ENCODE measurements around the gene CEACAM21.

Gene CEACAM21

DNA sequence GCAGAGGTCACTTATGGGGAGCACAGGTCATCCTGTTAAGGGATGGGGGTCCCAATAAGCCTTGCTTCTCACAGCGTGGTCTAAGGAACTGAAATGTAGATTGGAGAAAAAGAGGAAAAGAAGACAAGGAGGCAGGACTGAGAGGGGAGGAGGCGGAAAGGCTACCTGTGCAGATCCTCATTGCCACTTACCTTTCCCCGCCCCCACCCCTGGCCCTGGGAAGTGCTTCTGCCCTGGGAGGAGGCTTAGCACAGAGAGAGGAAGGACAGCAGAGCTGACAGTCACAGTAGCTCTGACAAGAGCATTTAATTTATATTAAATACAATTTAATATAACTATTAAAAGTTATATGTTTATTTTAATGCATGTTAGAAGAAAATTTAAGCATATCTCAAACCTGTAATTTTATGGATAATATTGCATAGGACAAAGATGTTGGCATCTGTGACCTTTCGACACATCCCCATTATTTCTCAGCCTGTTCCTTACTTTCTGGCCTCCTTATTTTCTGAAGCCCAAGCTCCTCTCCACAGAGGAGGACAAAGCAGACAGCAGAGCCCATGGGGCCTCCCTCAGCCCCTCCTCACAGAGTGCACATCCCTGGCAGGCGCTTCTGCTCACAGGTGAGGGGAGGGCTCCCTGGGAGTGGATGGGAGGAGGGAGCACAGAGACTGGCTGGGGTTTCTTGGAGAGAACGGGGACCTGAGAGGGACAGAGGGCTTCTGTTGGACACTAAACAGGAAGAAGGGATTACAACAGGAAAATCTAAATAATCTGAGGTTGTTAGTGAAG is 23.4 kb downstream of the CEACAM21 start:
- no peaks in the 10 kb centered on the region for H3K4me1 ChIP-seq (ENCODE audit: control insufficient read depth in 1 of 2, insufficient read depth in 2 of 2, low read length in 2 of 2)
- H2BK120ac ChIP-seq (ENCODE audit: insufficient read depth, low read length, poor library complexity), result no peak overlapping the region
- H3K23ac ChIP-seq (ENCODE audit: low read length), result no peak overlapping the region
- no peak overlapping the region for H3K14ac ChIP-seq (ENCODE audit: low read length)
- no peaks in the 10 kb centered on the region for H3K36me3 ChIP-seq (ENCODE audit: control insufficient read depth in 1 of 2, insufficient read depth in 2 of 2, low read length in 2 of 2)
- H2AK5ac ChIP-seq (ENCODE audit: low read length), result no peak overlapping the region
- H3K79me2 ChIP-seq (ENCODE audit: control insufficient read depth, insufficient read depth, low read length, poor library complexity), result no peaks in the 10 kb centered on the region
- no peak for DNase-seq
- no peak overlapping the region for H4K12ac ChIP-seq (ENCODE audit: low read depth, low read length)
- no peak overlapping the region for H4K91ac ChIP-seq (ENCODE audit: low read depth, low read length)
- no peaks in the 10 kb centered on the region for H3K79me1 ChIP-seq (ENCODE audit: low read length)
- H2BK5ac ChIP-seq (ENCODE audit: low read depth, low read length, poor library complexity), result no peak overlapping the region
- peaks cover 13% of the 10 kb centered on the region for H3K9me3 ChIP-seq (ENCODE audit: insufficient read depth, low read depth, low read length)
- H3K18ac ChIP-seq (ENCODE audit: low read length), result no peak overlapping the region
- no peak overlapping the region for H4K8ac ChIP-seq (ENCODE audit: low read depth, low read length)
- no peaks in the 10 kb centered on the region for H3K27me3 ChIP-seq (ENCODE audit: insufficient read depth, low read length)
- no peak overlapping the region for H3K9ac ChIP-seq (ENCODE audit: low read length)
- H3K4ac ChIP-seq (ENCODE audit: low read depth, low read length), result no peak overlapping the region
- no peak overlapping the region for H2BK12ac ChIP-seq (ENCODE audit: low read length)
- H3K4me2 ChIP-seq (ENCODE audit: low read length), result no peak overlapping the region
- no peak overlapping the region for H3K27ac ChIP-seq (ENCODE audit: low read depth, low read length)
- H3K4me3 ChIP-seq (ENCODE audit: low read depth, low read length), result no peak overlapping the region
- H2AFZ ChIP-seq (ENCODE audit: insufficient read depth, low read length, poor library complexity), result no peak overlapping the region
- WGBS (ENCODE audit: extremely low coverage, insufficient coverage, insufficient read length), result no CpG with 5 or more reads among the region's 6 CpGs

- Histone ChIP-seq H3K14ac (ENCODE audit: low read length) (no peak overlapping the region), H3K23ac (ENCODE audit: low read length) (no peak overlapping the region), H3K4me2 (ENCODE audit: low read length) (no peak overlapping the region), H2AFZ (ENCODE audit: insufficient read depth, low read length, poor library complexity) (no peak overlapping the region), H3K36me3 (ENCODE audit: control insufficient read depth in 1 of 2, insufficient read depth in 2 of 2, low read length in 2 of 2) (no peaks in the 10 kb centered on the region), H3K9me3 (ENCODE audit: insufficient read depth, low read depth, low read length) (peaks cover 30% of the 10 kb centered on the region), H3K4ac (ENCODE audit: low read depth, low read length) (no peak overlapping the region), H3K9ac (ENCODE audit: low read length) (no peak overlapping the region), H2AK5ac (ENCODE audit: low read length) (no peak overlapping the region), H3K79me1 (ENCODE audit: low read length) (no peaks in the 10 kb centered on the region), H4K12ac (ENCODE audit: low read depth, low read length) (no peak overlapping the region), H3K18ac (ENCODE audit: low read length) (no peak overlapping the region), H4K91ac (ENCODE audit: low read depth, low read length) (no peak overlapping the region), H2BK12ac (ENCODE audit: low read length) (no peak overlapping the region), H3K27ac (ENCODE audit: low read depth, low read length) (no peak overlapping the region), H3K4me1 (ENCODE audit: control insufficient read depth in 1 of 2, insufficient read depth in 2 of 2, low read length in 2 of 2) (no peaks in the 10 kb centered on the region), H3K27me3 (ENCODE audit: insufficient read depth, low read length) (no peaks in the 10 kb centered on the region), H4K8ac (ENCODE audit: low read depth, low read length) (no peak overlapping the region), H3K4me3 (ENCODE audit: low read depth, low read length) (no peak overlapping the region), H2BK5ac (ENCODE audit: low read depth, low read length, poor library complexity) (no peak overlapping the region), H2BK120ac (ENCODE audit: insufficient read depth, low read length, poor library complexity) (no peak overlapping the region), H3K79me2 (ENCODE audit: control insufficient read depth, insufficient read depth, low read length, poor library complexity) (no peaks in the 10 kb centered on the region)
- DNase-seq, result no peak
- no CpG with 5 or more reads among the region's 4 CpGs for whole genome bisulfite sequencing (ENCODE audit: extremely low coverage, insufficient coverage, insufficient read length)
These were observed 25.8 kb downstream of the CEACAM21 start for GRCh38 chr19:41601771-41602170.

DNA sequence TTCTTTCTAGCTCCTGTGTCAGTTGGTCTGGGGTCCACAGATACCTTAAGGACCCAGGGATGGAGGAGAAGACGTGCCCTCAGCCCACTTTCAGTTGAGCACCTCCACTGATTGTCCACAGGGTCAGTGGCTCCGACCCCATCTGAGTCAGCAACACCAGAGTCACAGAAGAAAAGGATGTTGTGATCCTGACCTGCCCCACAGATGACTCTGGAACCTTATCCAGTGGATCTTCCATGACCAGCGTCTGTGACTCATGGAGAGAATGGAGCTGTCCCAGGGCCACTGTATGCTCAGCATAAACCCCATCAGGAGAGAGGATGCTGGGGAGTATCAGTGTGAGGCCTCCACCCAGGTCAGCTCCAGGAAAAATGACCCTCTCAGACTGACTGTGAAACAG is 28.9 kb downstream of the CEACAM21 start:
- no peak overlapping the region for H2AFZ ChIP-seq (ENCODE audit: insufficient read depth, low read length, poor library complexity)
- H2BK120ac ChIP-seq (ENCODE audit: insufficient read depth, low read length, poor library complexity), result no peak overlapping the region
- no peak overlapping the region for H3K9ac ChIP-seq (ENCODE audit: low read length)
- H3K4me2 ChIP-seq (ENCODE audit: low read length), result no peak overlapping the region
- peaks cover 32% of the 10 kb centered on the region for H3K9me3 ChIP-seq (ENCODE audit: insufficient read depth, low read depth, low read length)
- no peak for DNase-seq
- H3K79me2 ChIP-seq (ENCODE audit: control insufficient read depth, insufficient read depth, low read length, poor library complexity), result no peaks in the 10 kb centered on the region
- H3K14ac ChIP-seq (ENCODE audit: low read length), result no peak overlapping the region
- H3K27me3 ChIP-seq (ENCODE audit: insufficient read depth, low read length), result no peaks in the 10 kb centered on the region
- WGBS (ENCODE audit: extremely low coverage, insufficient coverage, insufficient read length), result no CpG with 5 or more reads among the region's 3 CpGs
- no peak overlapping the region for H3K23ac ChIP-seq (ENCODE audit: low read length)
- H2AK5ac ChIP-seq (ENCODE audit: low read length), result no peak overlapping the region
- no peaks in the 10 kb centered on the region for H3K79me1 ChIP-seq (ENCODE audit: low read length)
- no peak overlapping the region for H4K91ac ChIP-seq (ENCODE audit: low read depth, low read length)
- H3K4me1 ChIP-seq (ENCODE audit: control insufficient read depth in 1 of 2, insufficient read depth in 2 of 2, low read length in 2 of 2), result no peaks in the 10 kb centered on the region
- H2BK12ac ChIP-seq (ENCODE audit: low read length), result no peak overlapping the region
- H3K36me3 ChIP-seq (ENCODE audit: control insufficient read depth in 1 of 2, insufficient read depth in 2 of 2, low read length in 2 of 2), result no peaks in the 10 kb centered on the region
- no peak overlapping the region for H4K8ac ChIP-seq (ENCODE audit: low read depth, low read length)
- no peak overlapping the region for H2BK5ac ChIP-seq (ENCODE audit: low read depth, low read length, poor library complexity)
- no peak overlapping the region for H3K4ac ChIP-seq (ENCODE audit: low read depth, low read length)
- no peak overlapping the region for H3K4me3 ChIP-seq (ENCODE audit: low read depth, low read length)
- no peak overlapping the region for H4K12ac ChIP-seq (ENCODE audit: low read depth, low read length)
- no peak overlapping the region for H3K27ac ChIP-seq (ENCODE audit: low read depth, low read length)
- no peak overlapping the region for H3K18ac ChIP-seq (ENCODE audit: low read length)

- Histone ChIP-seq H3K27me3 (ENCODE audit: insufficient read depth, low read length) (no peaks in the 10 kb centered on the region), H3K27ac (ENCODE audit: low read depth, low read length) (no peak overlapping the region), H3K4me3 (ENCODE audit: low read depth, low read length) (no peak overlapping the region), H4K8ac (ENCODE audit: low read depth, low read length) (no peak overlapping the region), H2BK12ac (ENCODE audit: low read length) (no peak overlapping the region), H2BK120ac (ENCODE audit: insufficient read depth, low read length, poor library complexity) (no peak overlapping the region), H2BK5ac (ENCODE audit: low read depth, low read length, poor library complexity) (no peak overlapping the region), H3K23ac (ENCODE audit: low read length) (no peak overlapping the region), H4K91ac (ENCODE audit: low read depth, low read length) (no peak overlapping the region), H3K9me3 (ENCODE audit: insufficient read depth, low read depth, low read length) (peaks cover 28% of the 10 kb centered on the region), H3K9ac (ENCODE audit: low read length) (no peak overlapping the region), H3K18ac (ENCODE audit: low read length) (no peak overlapping the region), H3K4me1 (ENCODE audit: control insufficient read depth in 1 of 2, insufficient read depth in 2 of 2, low read length in 2 of 2) (no peaks in the 10 kb centered on the region), H3K79me1 (ENCODE audit: low read length) (no peaks in the 10 kb centered on the region), H3K4ac (ENCODE audit: low read depth, low read length) (no peak overlapping the region), H3K36me3 (ENCODE audit: control insufficient read depth in 1 of 2, insufficient read depth in 2 of 2, low read length in 2 of 2) (no peaks in the 10 kb centered on the region), H2AFZ (ENCODE audit: insufficient read depth, low read length, poor library complexity) (no peak overlapping the region), H3K79me2 (ENCODE audit: control insufficient read depth, insufficient read depth, low read length, poor library complexity) (no peaks in the 10 kb centered on the region), H2AK5ac (ENCODE audit: low read length) (no peak overlapping the region), H3K4me2 (ENCODE audit: low read length) (no peak overlapping the region), H3K14ac (ENCODE audit: low read length) (no peak overlapping the region), H4K12ac (ENCODE audit: low read depth, low read length) (no peak overlapping the region)
- WGBS (ENCODE audit: extremely low coverage, insufficient coverage, insufficient read length), result no CpG with 5 or more reads among the region's 5 CpGs
- DNase-seq, result no peak
These were observed 30.4 kb downstream of the CEACAM21 start for GRCh38 chr19:41606215-41606837.

Data from trophoblast cell (in vitro differentiated cells and primary cell).